ENCODE data around the gene YAE1.

Gene YAE1

GRCh38 chr7:39606941-39607340, 40.7 kb downstream of the YAE1 start:
- Histone ChIP-seq H3K9me3 (ENCODE audit: severe bottlenecking) (no peaks in the 10 kb centered on the region), H3K4me1 (ENCODE audit: insufficient read depth, poor library complexity, severe bottlenecking) (peaks cover 16% of the 10 kb centered on the region), H3K4me3 (ENCODE audit: severe bottlenecking) (no peak overlapping the region), H3K36me3 (ENCODE audit: low read depth) (no peaks in the 10 kb centered on the region), H3K27ac (ENCODE audit: poor library complexity, severe bottlenecking) (peak overlapping the region; percentile 41), H3K27me3 (ENCODE audit: insufficient read depth, poor library complexity, severe bottlenecking) (no peaks in the 10 kb centered on the region)
- no peak for DNase-seq (ENCODE audit: low spot score)
- no peak for TF ChIP-seq CTCF (IDR thresholded peaks at IDR 0.05; ENCODE audit: poor library complexity, severe bottlenecking)
- ATAC-seq (ENCODE audit: low read depth): no peak

- Histone ChIP-seq H3K27ac (ENCODE audit: poor library complexity, severe bottlenecking) (peak overlapping the region; percentile 67), H3K4me1 (ENCODE audit: insufficient read depth, poor library complexity, severe bottlenecking) (peaks cover 16% of the 10 kb centered on the region), H3K9me3 (ENCODE audit: severe bottlenecking) (no peaks in the 10 kb centered on the region), H3K36me3 (ENCODE audit: low read depth) (no peaks in the 10 kb centered on the region), H3K4me3 (ENCODE audit: severe bottlenecking) (no peak overlapping the region), H3K27me3 (ENCODE audit: insufficient read depth, poor library complexity, severe bottlenecking) (no peaks in the 10 kb centered on the region)
- ATAC-seq (ENCODE audit: low read depth) (no peak), DNase-seq (ENCODE audit: low spot score) (no peak)
- TF ChIP-seq CTCF (IDR thresholded peaks at IDR 0.05; ENCODE audit: poor library complexity, severe bottlenecking): no peak
Observed at GRCh38 chr7:39607865-39608264, 41.7 kb downstream of the YAE1 start.

GRCh38 chr7:39608278-39608677, 42.1 kb downstream of the YAE1 start:
- no peak overlapping the region for H3K4me3 ChIP-seq (ENCODE audit: severe bottlenecking)
- TF ChIP-seq CTCF (IDR thresholded peaks at IDR 0.05; ENCODE audit: poor library complexity, severe bottlenecking): no peak
- ATAC-seq (ENCODE audit: low read depth) (no peak), DNase-seq (ENCODE audit: low spot score) (no peak)
- H3K27ac ChIP-seq (ENCODE audit: poor library complexity, severe bottlenecking): peak overlapping the region; percentile 67
- H3K27me3 ChIP-seq (ENCODE audit: insufficient read depth, poor library complexity, severe bottlenecking): no peaks in the 10 kb centered on the region
- no peaks in the 10 kb centered on the region for H3K36me3 ChIP-seq (ENCODE audit: low read depth)
- peaks cover 18% of the 10 kb centered on the region for H3K4me1 ChIP-seq (ENCODE audit: insufficient read depth, poor library complexity, severe bottlenecking)
- peaks cover 2% of the 10 kb centered on the region for H3K9me3 ChIP-seq (ENCODE audit: severe bottlenecking)

- H3K4me1 ChIP-seq (ENCODE audit: insufficient read depth, poor library complexity, severe bottlenecking): peaks cover 29% of the 10 kb centered on the region
- ATAC-seq (ENCODE audit: low read depth) (peak; percentile 60), DNase-seq (ENCODE audit: low spot score) (no peak)
- H3K27me3 ChIP-seq (ENCODE audit: insufficient read depth, poor library complexity, severe bottlenecking): no peaks in the 10 kb centered on the region
- no peak for TF ChIP-seq CTCF (IDR thresholded peaks at IDR 0.05; ENCODE audit: poor library complexity, severe bottlenecking)
- peaks cover 3% of the 10 kb centered on the region for H3K9me3 ChIP-seq (ENCODE audit: severe bottlenecking)
- peak overlapping the region; percentile 6 for H3K4me3 ChIP-seq (ENCODE audit: severe bottlenecking)
- H3K36me3 ChIP-seq (ENCODE audit: low read depth): no peaks in the 10 kb centered on the region
- H3K27ac ChIP-seq (ENCODE audit: poor library complexity, severe bottlenecking): peak overlapping the region; percentile 67
Observed at GRCh38 chr7:39609113-39609934, 43.1 kb downstream of the YAE1 start.

- Histone ChIP-seq H3K27me3 (ENCODE audit: insufficient read depth, poor library complexity, severe bottlenecking) (no peaks in the 10 kb centered on the region), H3K4me1 (ENCODE audit: insufficient read depth, poor library complexity, severe bottlenecking) (peaks cover 25% of the 10 kb centered on the region), H3K36me3 (ENCODE audit: low read depth) (no peaks in the 10 kb centered on the region), H3K4me3 (ENCODE audit: severe bottlenecking) (no peak overlapping the region), H3K27ac (ENCODE audit: poor library complexity, severe bottlenecking) (peak overlapping the region; percentile 67), H3K9me3 (ENCODE audit: severe bottlenecking) (peaks cover 3% of the 10 kb centered on the region)
- ATAC-seq (ENCODE audit: low read depth) (no peak), DNase-seq (ENCODE audit: low spot score) (no peak)
- no peak for TF ChIP-seq CTCF (IDR thresholded peaks at IDR 0.05; ENCODE audit: poor library complexity, severe bottlenecking)
Observed at GRCh38 chr7:39609935-39610263, 43.7 kb downstream of the YAE1 start.

Measured in RWPE2 (cell line).